Measurements from ENCODE around the gene CHRFAM7A.
"Not testable (repeated sequence)": the region's sequence is repeated elsewhere in the genome, so short reads cannot be mapped to it uniquely, and the experiment has no call there.

The CHRFAM7A gene

GRCh38 chr15:30392766-30393663, at the start of gene CHRFAM7A:
Gene CHRFAM7A (minus strand): TSS chr15:30393540. CDS start chr15:30383351, 10,189 bp downstream.
- DNase-seq (ENCODE audit: low read depth, low spot score), result not testable (repeated sequence)

DNA sequence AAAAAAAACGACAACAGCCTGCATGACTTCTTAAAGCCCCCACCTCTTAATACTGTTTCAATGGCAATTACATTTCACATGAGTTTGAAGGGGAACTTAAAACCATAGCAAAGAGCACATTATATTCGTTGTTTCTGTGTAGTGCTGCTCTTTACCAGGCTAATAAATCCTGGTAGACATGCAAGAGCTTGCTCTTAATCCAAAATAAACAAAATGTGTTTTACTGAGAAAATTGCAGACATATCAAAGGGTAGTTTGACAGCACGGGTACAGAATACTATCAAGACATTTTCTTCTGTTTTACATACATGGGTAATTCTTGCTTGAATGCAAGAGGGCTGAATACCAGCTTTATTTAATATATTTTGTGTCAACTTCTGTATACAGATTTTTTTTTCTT, 45.0 kb upstream of the CHRFAM7A start:
- not testable (repeated sequence) for DNase-seq (ENCODE audit: low read depth, low spot score)

- DNase-seq (ENCODE audit: low read depth, low spot score), result not testable (repeated sequence)
Observed at GRCh38 chr15:30435878-30436277, 42.5 kb upstream of the CHRFAM7A start.

DNA sequence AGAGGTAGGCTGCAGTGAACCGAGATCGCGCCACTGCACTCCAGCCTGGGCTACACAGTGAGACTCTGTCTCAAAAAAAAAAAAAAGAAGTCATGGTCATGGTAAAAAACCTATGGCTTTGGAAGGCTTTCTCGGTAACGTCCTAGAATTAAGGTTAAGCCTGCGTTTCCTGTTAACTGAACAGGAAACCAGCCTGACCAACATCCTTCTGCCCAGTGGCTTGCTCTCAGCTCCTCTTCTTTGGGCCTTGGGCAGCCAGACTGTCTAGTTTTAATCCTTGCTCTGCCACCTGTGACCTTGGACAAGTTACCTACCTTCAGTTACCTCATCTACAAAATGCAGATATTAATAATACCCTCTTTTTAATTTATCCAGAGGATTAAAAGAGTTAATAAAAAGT, 27.4 kb upstream of the CHRFAM7A start:
- DNase-seq (ENCODE audit: low read depth, low spot score), result not testable (repeated sequence)

DNA sequence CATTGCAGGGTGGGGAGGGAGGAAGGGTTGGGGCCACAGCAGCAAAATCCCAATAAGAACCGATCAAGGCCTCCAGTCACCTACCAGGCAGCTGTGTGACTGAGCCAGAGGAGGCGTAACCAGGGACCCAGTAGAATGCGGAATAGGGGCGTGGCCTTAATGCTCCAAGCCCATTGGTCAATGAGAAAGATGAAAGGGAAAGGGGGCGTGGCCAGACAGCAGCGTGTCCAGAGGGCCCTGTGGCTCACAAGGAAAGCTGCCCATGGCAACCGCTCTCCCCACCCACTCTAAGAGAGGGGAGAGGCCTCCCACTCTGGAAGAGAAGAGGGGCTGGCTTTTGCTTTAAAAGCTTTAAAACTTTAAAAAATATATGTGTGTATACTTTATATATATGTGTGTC, 20.8 kb upstream of the CHRFAM7A start, which contains the start of gene GOLGA8R:
TSS of gene GOLGA8R (minus strand) at position 101 of the 400 bp plus-strand sequence. CDS start at position 3, 98 bp downstream.
- DNase-seq (ENCODE audit: low read depth, low spot score), result not testable (repeated sequence)

DNA sequence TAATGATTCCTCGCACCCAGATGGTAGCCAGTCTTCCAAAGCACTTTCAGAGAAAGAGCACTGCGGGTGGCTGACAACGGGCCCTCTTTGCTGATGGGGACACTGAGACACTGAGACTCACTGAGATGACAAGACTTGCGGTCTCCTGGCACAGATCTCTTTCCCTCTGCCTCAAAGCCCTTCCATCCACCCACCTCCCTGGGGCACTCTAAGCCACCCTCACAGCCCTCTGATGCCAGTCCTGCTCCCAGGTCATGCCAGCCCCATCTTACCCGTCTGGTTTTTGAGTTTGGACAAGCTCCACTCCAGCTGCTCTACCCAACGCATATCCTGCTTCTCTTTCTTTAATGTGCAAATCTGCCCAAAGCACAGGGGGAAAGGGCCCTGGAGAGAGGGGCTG, 14.3 kb upstream of the CHRFAM7A start:
- not testable (repeated sequence) for DNase-seq (ENCODE audit: low read depth, low spot score)

GRCh38 chr15:30398988-30399387, 5.6 kb upstream of the CHRFAM7A start:
- DNase-seq (ENCODE audit: low read depth, low spot score), result not testable (repeated sequence)

DNA sequence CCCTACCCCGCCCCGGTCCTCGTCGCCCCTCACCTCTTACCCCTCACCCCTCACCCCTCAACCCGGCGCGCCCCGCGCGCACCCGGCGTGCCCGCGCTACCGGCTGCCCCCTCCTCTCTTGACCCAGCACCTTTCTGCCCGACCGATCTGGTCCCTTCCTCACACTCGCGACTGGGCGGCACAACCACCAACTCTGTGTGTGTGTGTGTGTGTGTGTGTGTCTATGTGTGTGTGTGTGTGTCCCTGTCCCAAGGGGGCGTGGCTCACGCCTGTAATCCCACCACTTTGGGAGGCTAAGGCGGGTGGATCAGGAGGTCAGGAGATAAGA, 288 bp upstream of the CHRFAM7A start:
- DNase-seq (ENCODE audit: low read depth, low spot score), result not testable (repeated sequence)

DNA sequence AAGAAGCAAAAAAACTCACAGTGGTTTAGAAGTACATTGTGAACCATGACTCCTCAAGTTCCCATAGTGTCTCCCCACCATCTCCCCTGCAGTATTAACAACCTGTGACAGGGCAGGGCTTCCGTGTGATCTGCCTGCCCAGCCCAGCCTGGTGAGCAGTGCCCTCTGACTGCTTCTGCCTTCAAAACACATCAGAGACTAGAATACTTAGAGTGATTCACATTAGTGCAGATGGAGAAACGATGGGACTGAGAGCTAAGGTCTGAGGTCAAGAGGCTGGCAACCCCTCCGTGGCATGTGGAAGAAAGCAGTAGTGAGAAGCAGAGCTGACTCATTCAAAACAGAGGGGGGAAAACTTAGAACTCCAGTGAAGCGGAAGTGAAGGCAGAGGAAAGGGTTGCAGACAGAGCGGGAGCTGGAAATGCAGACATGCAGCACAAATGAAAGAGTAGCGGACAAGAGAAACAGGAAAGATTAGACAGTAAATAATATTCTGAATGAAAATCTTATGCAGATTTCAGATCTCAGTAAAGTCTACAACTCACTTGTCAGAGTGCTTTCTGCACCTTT, 6.9 kb downstream of the CHRFAM7A start:
- not testable (repeated sequence) for DNase-seq (ENCODE audit: low read depth, low spot score)

DNA sequence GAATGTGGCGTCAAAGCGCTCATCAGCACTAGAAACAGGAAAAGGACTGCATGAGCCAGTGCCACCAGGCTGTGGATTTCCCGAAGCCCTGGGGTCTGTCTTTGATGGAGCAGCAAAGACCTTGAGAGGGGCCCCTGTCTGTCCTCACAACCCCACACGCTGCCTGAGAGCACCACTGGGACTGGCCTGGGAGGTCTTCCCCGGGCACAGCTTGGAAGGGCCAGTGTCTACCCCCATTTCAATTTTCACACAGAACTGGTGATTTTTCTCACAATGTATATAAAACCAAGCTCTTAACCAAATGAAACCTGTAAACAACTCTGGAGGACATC, 16.3 kb downstream of the CHRFAM7A start:
- DNase-seq (ENCODE audit: low read depth, low spot score), result not testable (repeated sequence)

DNA sequence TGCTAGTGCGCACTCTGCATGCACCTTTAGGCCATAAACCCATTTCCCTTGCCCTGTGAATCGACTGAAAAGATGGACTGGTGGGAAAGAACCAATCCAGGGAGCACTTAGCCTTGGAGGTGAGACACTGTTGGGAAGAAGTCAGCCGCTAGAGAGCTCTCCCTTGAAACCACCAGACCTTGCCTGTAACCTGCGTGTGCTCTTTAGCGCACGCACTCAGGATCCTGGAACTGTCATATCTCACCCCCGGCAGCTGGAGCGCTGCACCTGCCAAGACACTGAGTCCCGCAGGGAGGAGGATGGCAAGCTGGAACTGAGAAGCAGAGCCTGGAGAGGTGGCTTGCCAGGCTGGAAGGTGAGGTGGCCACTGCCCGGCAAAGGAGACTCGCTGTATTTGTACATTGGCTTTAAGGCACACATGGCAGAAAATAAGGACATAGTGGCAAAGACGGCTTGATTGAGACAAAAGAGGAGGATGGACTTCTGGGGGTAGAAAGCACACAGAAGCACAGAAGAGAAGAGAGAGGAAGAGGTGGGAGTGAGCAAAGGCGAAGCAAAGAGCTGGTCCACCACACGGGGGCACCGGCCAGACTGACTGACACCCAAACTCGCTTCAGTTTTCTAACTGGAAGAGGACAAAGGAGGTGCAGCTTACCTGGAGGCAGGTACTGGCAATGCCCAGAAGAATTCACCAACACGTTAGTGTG, 16.8 kb downstream of the CHRFAM7A start:
- not testable (repeated sequence) for DNase-seq (ENCODE audit: low read depth, low spot score)

DNA sequence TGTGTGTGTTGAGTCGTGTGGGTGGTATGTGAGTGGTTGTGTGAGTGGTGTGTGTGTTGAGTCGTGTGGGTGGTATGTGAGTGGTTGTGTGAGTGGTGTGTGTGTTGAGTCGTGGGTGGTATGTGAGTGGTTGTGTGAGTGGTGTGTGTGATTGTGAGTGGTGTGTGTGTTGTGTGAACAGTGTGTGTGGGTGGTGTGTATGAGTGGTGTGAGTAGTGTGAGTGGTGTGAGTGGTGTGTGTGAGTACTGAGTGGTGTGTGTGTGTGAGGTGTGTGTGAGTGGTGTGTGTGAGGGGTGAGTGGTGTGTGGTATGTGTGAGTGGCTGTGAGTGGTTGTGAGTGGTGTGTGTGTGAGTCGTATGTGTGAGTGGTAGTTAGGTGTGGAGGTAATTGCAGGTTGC, 17.5 kb downstream of the CHRFAM7A start:
- not testable (repeated sequence) for DNase-seq (ENCODE audit: low read depth, low spot score)

- DNase-seq (ENCODE audit: low read depth, low spot score), result not testable (repeated sequence)
Observed at GRCh38 chr15:30374862-30375261, 18.5 kb downstream of the CHRFAM7A start.

- DNase-seq (ENCODE audit: low read depth, low spot score), result not testable (repeated sequence)
Observed at GRCh38 chr15:30368271-30368670, 25.1 kb downstream of the CHRFAM7A start.

- not testable (repeated sequence) for DNase-seq (ENCODE audit: low read depth, low spot score)
Observed at GRCh38 chr15:30367246-30367645, 26.1 kb downstream of the CHRFAM7A start.

GRCh38 chr15:30361404-30361803, 31.9 kb downstream of the CHRFAM7A start:
- not testable (repeated sequence) for DNase-seq (ENCODE audit: low read depth, low spot score)

DNA sequence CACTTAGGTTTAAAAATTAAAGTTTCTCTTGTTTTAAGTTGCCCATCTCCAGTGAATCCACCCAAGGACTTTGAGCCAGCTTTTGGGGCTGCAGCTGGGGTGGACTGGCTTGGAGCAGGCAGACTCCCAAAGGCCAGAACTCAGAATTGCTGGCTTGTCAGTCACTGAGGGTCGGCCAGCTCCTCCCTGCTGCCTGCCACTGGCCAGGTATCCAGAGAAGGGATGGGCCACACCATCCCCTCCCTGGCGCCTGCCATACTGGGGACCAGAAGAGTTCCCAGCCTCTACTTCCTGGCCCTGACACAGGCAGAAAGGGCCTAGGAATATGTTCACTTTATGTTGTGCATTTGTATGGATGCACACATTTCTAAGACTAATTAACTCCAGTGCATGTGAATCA, 32.4 kb downstream of the CHRFAM7A start:
- DNase-seq (ENCODE audit: low read depth, low spot score), result not testable (repeated sequence)

DNA sequence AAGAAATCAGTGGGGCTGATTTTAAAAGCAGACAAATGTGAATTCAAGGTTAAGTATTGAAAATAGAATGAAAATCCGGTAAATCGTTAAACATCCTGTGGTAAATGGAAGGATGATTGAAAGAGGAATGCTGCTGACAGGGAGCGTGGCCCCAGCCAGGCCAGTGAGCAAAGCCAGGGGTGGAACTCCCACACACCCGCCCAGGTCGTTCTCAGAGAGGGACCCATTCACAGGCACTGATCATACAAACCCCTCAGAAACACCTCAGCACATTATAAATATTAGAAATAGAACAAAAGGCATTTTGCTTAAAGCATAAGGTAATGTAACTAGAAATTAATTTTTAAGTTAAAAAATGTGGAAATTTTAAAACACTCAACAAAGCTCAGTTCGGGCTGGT, 38.3 kb downstream of the CHRFAM7A start:
- DNase-seq (ENCODE audit: low read depth, low spot score), result not testable (repeated sequence)

GRCh38 chr15:30349803-30350202, 43.5 kb downstream of the CHRFAM7A start:
- DNase-seq (ENCODE audit: low read depth, low spot score), result not testable (repeated sequence)

- not testable (repeated sequence) for DNase-seq (ENCODE audit: low read depth, low spot score)
Observed at GRCh38 chr15:30336584-30336983, 56.8 kb downstream of the CHRFAM7A start.

GRCh38 chr15:30334152-30334551, 59.2 kb downstream of the CHRFAM7A start:
- not testable (repeated sequence) for DNase-seq (ENCODE audit: low read depth, low spot score)

- not testable (repeated sequence) for DNase-seq (ENCODE audit: low read depth, low spot score)
Observed at GRCh38 chr15:30326145-30326544, 67.2 kb downstream of the CHRFAM7A start.
